Measurements from ENCODE around the gene ARMC7.
"Not testable (repeated sequence)": the region's sequence is repeated elsewhere in the genome, so short reads cannot be mapped to it uniquely, and the experiment has no call there.

ARMC7 gene

DNA sequence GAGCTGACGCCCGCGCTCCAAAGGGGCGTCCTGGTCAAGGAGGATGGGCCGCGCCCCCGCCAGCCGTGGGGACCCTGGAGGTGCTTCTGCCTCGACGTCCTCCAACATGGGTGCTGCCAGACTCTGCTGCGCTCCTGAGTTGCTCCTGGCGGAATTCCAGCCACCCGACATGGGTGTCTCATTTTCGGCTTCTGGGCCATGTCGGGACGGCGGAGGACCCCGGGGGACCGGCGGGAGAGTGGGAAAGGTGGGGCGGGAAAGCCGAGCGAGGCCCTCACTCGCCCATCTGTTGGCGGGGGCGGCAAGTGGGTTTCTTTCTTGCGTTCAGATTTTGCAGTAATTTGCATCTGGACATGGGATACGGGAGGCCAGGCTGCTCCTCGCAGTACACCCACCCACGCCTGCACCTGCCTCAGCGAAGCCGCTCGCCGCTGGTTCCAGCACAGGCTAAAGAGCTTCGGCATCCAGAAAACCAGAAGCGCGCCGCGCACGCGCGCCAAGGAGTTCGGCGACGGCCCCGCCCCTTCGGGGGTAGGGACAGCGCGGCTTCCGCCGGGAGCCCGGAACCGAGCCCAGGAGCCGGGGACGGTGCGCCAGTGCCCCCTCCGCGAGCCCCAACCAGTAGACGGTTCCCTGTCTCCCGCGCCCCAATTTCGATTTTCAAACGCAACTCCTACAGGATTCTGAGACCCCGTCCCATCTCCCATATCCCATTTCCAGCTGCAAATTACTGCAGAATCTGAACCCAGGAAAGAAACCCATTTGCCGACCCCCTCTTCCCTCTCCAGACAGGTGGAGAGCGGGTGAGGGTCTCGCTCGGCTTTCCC lies at the start of gene ARMC7:
ARMC7 (plus strand) TSS at position 563 of the 827 bp plus-strand sequence. CDS start 320 bp downstream, outside the sequence.
- Mint-ChIP-seq H3K36me3 (peaks cover 3% of the 10 kb centered on the region), H3K9me3 (ENCODE audit: low read depth) (no peaks in the 10 kb centered on the region), H3K4me1 (ENCODE audit: low read depth) (peaks cover 25% of the 10 kb centered on the region), H3K27ac (peak within 1 kb of the TSS; percentile 81), H3K4me3 (peak within 1 kb of the TSS; percentile 90), H3K27me3 (no peaks in the 10 kb centered on the region)

DNA sequence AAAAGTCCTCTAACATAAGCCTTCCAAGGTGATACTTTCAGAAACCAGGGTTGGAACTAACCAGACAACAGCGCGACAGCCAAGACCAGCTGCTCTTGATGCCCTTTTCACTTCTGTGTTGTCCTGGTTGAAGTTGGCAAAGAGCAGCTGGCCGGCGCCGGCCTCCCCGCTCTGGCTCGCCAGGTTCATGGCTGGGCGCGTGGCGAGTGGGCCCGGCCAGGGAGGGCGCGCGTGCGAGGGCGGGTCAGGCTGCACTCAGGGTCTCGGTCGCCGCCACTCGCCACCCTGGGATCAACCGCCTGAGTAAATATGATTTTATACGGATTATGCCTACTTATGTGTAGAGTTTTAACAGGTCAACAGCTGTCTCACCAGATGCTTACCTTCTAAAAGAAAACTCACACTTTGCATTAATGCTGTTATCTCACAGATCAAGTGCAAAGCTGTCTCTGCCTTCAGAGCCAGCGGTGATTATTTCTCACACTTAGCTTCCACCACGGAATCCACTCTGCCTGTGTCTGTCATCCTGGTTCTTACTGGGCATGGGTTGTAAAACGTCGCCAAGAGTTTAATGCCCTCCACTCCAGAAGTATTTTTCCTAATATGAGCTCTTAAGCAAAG lies 49.2 kb upstream of the ARMC7 start:
- H3K27me3 Mint-ChIP-seq = no peaks in the 10 kb centered on the region
- no peak overlapping the region for H3K4me3 Mint-ChIP-seq
- H3K4me1 Mint-ChIP-seq (ENCODE audit: low read depth) = peaks cover 18% of the 10 kb centered on the region
- H3K27ac Mint-ChIP-seq = no peak overlapping the region
- H3K9me3 Mint-ChIP-seq (ENCODE audit: low read depth) = no peaks in the 10 kb centered on the region
- H3K36me3 Mint-ChIP-seq = peaks cover 7% of the 10 kb centered on the region

DNA sequence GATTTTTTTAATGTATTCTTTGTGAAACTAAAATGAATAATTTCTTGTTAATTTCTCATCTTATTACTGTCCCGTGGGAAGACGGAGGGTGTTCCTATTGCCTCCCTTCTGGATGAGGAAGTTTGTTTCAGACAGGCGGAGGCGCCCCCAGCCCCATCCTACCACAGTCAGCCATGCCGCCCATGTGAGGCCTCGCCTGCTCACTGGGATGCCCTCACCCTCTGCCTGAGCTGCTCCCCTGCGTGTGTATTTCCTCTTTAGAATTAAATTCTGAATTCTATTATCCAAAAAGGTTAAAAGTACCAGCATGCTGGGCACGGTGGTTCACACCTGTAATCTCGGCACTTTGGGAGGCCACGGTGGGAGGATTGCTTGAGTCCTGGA lies 48.7 kb upstream of the ARMC7 start:
- Mint-ChIP-seq H3K4me1 (ENCODE audit: low read depth) (peaks cover 20% of the 10 kb centered on the region), H3K9me3 (ENCODE audit: low read depth) (no peaks in the 10 kb centered on the region), H3K36me3 (peaks cover 7% of the 10 kb centered on the region), H3K27me3 (no peaks in the 10 kb centered on the region), H3K27ac (no peak overlapping the region), H3K4me3 (no peak overlapping the region)

DNA sequence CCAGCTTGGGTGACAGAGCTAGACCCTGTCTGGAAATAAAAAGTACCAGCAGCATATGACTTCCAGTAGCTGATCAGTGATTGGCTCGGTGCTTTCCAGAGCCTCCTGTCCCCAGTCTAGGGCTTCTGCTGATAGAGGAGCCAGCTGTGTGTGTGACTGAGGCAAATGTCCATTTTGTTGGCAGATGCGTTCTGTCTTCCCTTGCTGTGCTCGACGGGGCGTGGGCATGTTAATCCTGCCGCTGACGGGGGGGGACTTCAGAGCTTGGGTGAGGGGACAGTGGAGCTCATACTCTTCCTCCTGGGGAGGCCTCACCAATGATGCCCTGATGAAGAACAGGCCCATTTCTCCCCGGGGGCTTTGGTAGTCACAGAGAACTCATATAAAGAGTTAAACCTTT lies 48.2 kb upstream of the ARMC7 start:
- Mint-ChIP-seq H3K27ac (no peak overlapping the region), H3K36me3 (peaks cover 2% of the 10 kb centered on the region)

DNA sequence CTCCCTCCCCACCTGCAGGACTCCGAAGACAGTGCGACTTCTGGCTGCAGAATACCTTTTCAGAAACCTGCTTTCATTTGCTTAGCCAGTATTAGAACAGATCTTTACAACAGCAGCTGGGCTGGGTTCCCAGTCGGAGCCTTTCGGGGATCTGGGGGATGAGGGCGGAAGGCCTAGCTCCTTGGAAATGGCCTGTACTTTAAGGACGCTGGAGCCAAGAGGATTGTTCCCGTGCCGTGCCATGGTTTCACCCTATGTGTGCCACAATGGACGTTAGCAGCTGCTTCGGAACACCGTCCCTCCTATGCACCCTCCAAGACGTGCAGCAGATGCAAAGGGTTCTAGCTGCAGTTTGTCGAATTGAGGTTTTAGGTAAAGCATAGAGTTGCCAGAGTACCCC lies 46.6 kb upstream of the ARMC7 start:
- no peak overlapping the region for H3K27ac Mint-ChIP-seq

More for the DNA sequence above, 48.2 kb upstream of the ARMC7 start:
- H3K4me1 Mint-ChIP-seq (ENCODE audit: low read depth) = peaks cover 21% of the 10 kb centered on the region
- H3K9me3 Mint-ChIP-seq (ENCODE audit: low read depth) = no peaks in the 10 kb centered on the region
- H3K27me3 Mint-ChIP-seq = no peaks in the 10 kb centered on the region
- H3K4me3 Mint-ChIP-seq = no peak overlapping the region

DNA sequence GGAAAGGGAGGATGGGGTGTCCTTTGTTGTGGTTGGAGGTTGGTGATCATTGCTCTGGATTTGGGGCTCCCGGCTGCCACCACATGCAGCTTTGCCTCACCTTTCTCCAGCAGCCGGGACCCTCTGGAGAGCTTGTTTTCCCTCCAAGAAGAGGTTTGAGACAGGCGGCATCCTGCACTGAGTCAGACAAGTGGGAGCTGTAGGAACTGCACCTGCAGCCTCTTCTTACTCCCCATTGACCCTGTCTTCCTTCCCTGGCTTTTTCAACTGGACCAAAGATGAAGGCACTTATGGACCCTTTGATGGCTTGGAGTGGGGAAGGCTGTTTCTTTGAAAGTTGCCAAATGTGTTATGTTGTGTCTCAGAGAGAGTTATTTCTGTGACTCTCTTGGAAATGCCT lies 46.1 kb upstream of the ARMC7 start:
- H3K27me3 Mint-ChIP-seq = no peaks in the 10 kb centered on the region
- no peak overlapping the region for H3K27ac Mint-ChIP-seq
- H3K9me3 Mint-ChIP-seq (ENCODE audit: low read depth) = no peaks in the 10 kb centered on the region
- H3K4me1 Mint-ChIP-seq (ENCODE audit: low read depth) = peaks cover 31% of the 10 kb centered on the region
- no peak overlapping the region for H3K4me3 Mint-ChIP-seq
- peaks cover 2% of the 10 kb centered on the region for H3K36me3 Mint-ChIP-seq

More for the DNA sequence above, 46.6 kb upstream of the ARMC7 start:
- Mint-ChIP-seq H3K4me1 (ENCODE audit: low read depth) (peaks cover 31% of the 10 kb centered on the region), H3K27me3 (no peaks in the 10 kb centered on the region), H3K9me3 (ENCODE audit: low read depth) (no peaks in the 10 kb centered on the region), H3K36me3 (peaks cover 2% of the 10 kb centered on the region), H3K4me3 (no peak overlapping the region)

DNA sequence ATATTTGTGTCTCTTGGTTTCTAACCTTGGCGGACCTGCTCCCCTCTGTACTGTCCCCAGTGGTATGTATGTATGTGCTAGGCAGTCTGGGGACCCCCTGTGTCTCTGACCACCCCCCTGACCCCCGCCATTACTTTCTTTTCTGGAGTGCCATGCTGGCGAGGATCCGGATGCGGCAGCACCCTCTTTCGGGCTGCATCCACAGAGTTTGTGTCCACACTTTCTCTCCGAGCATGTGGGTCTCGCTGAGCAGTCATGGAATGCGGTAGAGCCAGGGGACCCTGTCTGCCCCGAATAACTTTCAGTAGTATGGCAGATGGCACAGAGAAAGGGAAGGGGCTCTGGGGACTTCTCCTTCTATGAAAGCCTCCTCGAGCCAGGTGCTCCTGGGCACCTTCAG lies 45.7 kb upstream of the ARMC7 start:
- no peaks in the 10 kb centered on the region for H3K9me3 Mint-ChIP-seq (ENCODE audit: low read depth)
- no peaks in the 10 kb centered on the region for H3K27me3 Mint-ChIP-seq
- H3K4me1 Mint-ChIP-seq (ENCODE audit: low read depth) = peaks cover 34% of the 10 kb centered on the region
- no peak overlapping the region for H3K4me3 Mint-ChIP-seq
- H3K36me3 Mint-ChIP-seq = peaks cover 2% of the 10 kb centered on the region
- no peak overlapping the region for H3K27ac Mint-ChIP-seq

DNA sequence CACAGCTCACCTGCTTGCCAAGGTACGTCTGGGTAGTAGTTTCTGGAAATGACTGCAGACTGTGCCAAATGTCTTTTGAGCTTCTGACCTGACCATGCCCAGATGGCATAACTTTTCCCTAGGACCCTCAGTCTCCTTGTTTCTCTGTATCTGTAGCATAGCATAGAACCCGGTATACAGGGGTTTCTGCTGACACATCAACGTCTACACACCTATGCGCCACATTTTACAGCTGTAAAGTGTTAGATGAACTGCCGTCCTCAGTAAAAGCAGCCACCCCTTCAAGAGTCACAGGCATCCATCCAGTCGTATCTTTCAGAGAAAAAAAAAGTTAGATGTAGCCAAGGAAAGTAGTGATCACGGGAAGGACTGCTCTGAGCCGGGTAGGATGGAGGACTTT lies 45.3 kb upstream of the ARMC7 start:
- no peak overlapping the region for H3K27ac Mint-ChIP-seq
- peaks cover 2% of the 10 kb centered on the region for H3K36me3 Mint-ChIP-seq
- no peaks in the 10 kb centered on the region for H3K27me3 Mint-ChIP-seq
- no peak overlapping the region for H3K4me3 Mint-ChIP-seq
- no peaks in the 10 kb centered on the region for H3K9me3 Mint-ChIP-seq (ENCODE audit: low read depth)
- H3K4me1 Mint-ChIP-seq (ENCODE audit: low read depth) = peaks cover 31% of the 10 kb centered on the region

DNA sequence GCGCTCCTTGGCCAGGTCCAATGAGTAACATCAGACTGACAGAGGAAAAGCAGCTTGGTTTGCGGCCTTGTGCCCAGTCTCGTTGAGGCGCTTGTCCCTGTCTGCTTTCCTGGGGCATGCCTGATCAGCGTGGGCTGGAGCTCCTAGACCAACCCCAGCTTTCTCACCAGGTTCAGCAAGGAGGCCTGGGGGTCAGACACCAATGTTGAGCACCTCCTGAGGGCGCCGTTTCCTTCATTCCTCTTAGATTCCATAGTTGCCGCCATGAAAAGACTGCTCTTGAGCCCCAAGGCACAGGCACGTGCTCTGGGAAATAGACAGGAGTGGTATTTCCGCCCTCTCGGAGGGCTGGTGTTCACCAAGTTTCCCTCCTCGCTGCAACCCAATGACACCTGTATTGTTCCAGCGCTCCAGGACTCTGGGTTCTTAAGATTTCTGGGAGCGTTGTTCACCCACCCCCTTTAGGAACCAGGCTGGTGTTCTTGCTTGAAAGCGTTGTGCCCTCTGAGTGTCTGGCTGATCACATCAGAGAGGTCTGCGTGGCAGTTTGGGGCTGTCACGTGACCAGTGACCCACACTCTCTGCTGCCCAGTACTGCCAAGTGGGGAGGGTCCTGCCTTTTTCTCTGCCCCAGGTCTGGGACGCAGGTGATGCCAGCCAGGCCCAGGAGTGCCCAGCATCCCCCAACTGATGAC lies 44.8 kb upstream of the ARMC7 start:
- H3K4me1 Mint-ChIP-seq (ENCODE audit: low read depth) = peaks cover 26% of the 10 kb centered on the region
- no peak overlapping the region for H3K4me3 Mint-ChIP-seq
- H3K27me3 Mint-ChIP-seq = no peaks in the 10 kb centered on the region
- peaks cover 2% of the 10 kb centered on the region for H3K36me3 Mint-ChIP-seq
- H3K9me3 Mint-ChIP-seq (ENCODE audit: low read depth) = no peaks in the 10 kb centered on the region
- no peak overlapping the region for H3K27ac Mint-ChIP-seq

DNA sequence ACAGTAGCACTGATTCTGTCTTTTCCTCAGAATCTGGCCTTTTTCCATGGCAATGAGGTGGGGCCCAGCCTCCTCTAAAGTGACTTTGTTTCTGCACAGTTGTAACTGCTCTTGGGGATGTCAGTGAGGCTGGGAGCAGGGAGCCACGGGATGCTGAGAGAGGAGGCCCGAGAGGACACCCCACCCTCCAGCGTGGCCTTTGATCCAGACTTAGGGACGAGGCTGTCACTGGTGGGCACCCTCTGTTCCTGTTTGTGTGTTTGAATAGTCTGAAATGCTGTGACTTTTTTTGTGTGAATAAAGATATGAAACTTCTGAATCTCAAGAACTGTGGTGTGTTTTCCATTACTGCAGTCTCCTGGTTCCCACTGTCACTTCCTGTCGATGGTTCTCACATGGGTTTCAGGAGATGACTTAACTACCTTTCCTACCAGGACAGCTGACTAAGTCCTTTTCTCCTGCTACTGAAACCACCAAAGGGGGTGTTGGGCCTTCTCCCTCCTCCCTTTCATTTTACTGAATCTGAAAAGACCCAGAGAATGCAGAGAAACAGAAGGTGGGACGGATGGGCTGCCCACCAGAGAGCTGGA lies 44.1 kb upstream of the ARMC7 start:
- Mint-ChIP-seq H3K9me3 (ENCODE audit: low read depth) (no peaks in the 10 kb centered on the region), H3K36me3 (peaks cover 2% of the 10 kb centered on the region), H3K4me3 (no peak overlapping the region), H3K27ac (peak overlapping the region; percentile 68), H3K4me1 (ENCODE audit: low read depth) (peaks cover 24% of the 10 kb centered on the region), H3K27me3 (no peaks in the 10 kb centered on the region)

DNA sequence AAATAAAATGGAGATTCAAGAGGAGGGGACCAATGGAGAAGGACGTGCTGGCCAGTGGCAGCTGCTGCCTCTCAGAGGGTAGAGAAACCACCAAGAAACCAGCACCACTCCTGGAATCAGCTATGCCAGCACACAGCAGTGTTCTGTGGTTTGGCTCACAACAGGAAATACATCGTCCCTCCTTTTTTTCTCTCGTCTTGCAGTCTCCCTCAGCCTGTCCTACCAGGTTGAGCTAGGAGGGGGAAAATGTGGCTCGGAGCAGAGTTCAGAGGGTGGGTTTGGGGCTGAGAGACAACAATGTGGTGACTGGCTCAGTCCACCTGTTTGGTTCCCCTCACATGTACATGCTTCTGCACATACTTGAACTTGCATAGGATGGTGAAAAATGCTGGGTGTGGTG lies 41.9 kb upstream of the ARMC7 start:
- H3K4me3 Mint-ChIP-seq = peak overlapping the region; percentile 70
- H3K4me1 Mint-ChIP-seq (ENCODE audit: low read depth) = peaks cover 24% of the 10 kb centered on the region
- peaks cover 2% of the 10 kb centered on the region for H3K36me3 Mint-ChIP-seq
- peak overlapping the region; percentile 43 for H3K27ac Mint-ChIP-seq
- no peaks in the 10 kb centered on the region for H3K9me3 Mint-ChIP-seq (ENCODE audit: low read depth)
- H3K27me3 Mint-ChIP-seq = no peaks in the 10 kb centered on the region

DNA sequence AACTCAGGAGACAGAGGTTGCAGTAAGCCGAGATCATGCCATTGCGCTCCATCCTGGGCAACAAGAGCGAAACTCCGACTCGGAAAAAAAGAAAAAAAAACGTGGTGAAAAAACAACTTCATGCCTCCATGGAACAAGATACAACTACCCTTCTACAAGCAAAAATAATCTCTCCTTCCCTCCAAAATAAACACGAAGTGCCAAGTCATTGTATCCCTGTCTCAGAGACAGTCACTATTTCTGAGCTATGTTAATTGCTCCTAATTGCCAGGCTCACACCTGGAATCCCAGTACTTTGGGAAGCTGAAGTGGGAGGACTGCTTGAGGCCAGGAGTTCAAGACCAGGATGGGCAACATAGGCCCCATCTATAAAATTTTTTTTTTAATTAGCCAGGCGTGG lies 41.0 kb upstream of the ARMC7 start:
- peak overlapping the region; percentile 46 for H3K27ac Mint-ChIP-seq
- H3K4me1 Mint-ChIP-seq (ENCODE audit: low read depth) = peaks cover 24% of the 10 kb centered on the region
- H3K36me3 Mint-ChIP-seq = peaks cover 2% of the 10 kb centered on the region
- H3K4me3 Mint-ChIP-seq = no peak overlapping the region
- no peaks in the 10 kb centered on the region for H3K27me3 Mint-ChIP-seq
- no peaks in the 10 kb centered on the region for H3K9me3 Mint-ChIP-seq (ENCODE audit: low read depth)

DNA sequence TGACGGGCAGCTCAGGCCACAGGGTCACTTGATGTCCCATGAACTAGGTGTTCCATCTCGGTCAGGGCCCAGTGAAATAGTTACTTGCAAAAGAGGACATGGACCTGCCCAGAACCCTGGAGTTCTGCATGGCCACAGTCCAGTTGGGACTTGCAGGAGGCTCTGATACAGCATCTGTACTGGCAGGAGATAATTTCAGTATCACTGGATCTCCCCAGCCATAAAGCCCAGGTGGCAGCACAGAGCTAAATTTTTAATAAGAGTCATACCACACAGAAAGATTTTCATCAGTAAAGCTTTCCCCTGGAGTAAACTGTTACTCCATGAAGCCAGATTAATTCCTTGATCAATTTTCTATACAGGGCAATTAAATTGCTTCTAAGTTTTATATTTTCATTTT lies 40.0 kb upstream of the ARMC7 start:
- H3K4me3 Mint-ChIP-seq = no peak overlapping the region
- H3K4me1 Mint-ChIP-seq (ENCODE audit: low read depth) = peaks cover 24% of the 10 kb centered on the region
- no peaks in the 10 kb centered on the region for H3K36me3 Mint-ChIP-seq
- no peaks in the 10 kb centered on the region for H3K9me3 Mint-ChIP-seq (ENCODE audit: low read depth)
- no peaks in the 10 kb centered on the region for H3K27me3 Mint-ChIP-seq
- H3K27ac Mint-ChIP-seq = no peak overlapping the region

DNA sequence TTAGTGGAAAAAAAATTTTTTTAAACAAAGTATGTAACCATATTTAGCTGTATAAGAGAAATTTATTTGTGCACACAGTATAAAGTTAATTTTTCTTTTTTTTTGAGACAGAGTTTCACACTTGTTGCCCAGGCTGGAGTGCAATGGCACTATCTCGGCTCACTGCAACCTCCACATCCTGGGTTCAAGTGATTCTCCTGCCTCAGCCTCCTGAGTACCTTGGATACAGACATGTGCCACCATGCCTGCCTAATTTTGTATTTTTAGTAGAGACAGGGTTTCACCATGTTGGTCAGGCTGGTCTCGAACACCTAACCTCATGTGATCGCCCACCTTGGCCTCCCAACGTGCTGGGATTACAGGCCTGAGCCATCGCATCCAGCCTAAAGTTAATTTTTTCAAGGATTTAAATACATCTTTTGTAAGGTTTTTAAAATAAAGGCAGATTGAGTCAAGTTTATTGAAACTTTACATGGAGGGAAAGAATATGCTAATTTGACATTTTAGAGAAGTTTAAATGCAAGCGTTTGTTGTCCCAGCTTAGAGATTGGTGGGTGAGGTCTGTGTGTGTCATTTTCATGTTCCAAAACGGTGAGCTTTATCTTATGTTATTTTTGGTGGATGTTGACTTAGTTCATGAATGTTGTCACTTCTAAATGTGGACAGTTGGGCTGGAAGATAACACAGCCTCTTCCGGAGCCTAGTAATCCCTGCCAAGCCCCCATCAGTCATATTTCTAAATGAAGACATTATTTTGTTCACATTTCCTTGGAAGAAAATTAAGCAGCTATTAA lies 38.1 kb upstream of the ARMC7 start:
- not testable (repeated sequence) for H3K27ac Mint-ChIP-seq; H3K36me3 Mint-ChIP-seq; H3K27me3 Mint-ChIP-seq; H3K9me3 Mint-ChIP-seq (ENCODE audit: low read depth); H3K4me3 Mint-ChIP-seq
- H3K4me1 Mint-ChIP-seq (ENCODE audit: low read depth) = peaks cover 12% of the 10 kb centered on the region

Data from activated naive CD8-positive, alpha-beta T cell (primary cell).